Esophagus squamous epithelium (tissue), 5 donors: ENCODE measurements around the gene SEMA4D. TPM values are rescaled to one million over a fixed set of nuclear protein-coding genes. Genes with fewer than 3 reads are reported as not detected.

Experiments used
- DNase-seq: peaks from one replicate; lab custom pipeline; 2025; lab: John Stamatoyannopoulos, UW
- H3K27ac ChIP-seq, 4 donors: fragments of 200-600 bp; sonication (generic); one replicate each; pipeline ENCODE4 v1.5.1; 2016 to 2019; ENCODE audit warnings: mild to moderate bottlenecking in 1 of 4
- H3K27me3 ChIP-seq, 4 donors: fragments of 200-600 bp; sonication (generic); 1 replicate in 3 of 4; 2 replicates in 1 of 4; pipeline versions ENCODE4 v1.5.1 to v1.6.0; 2017 to 2021; ENCODE audit warnings: antibody characterized with exemption in 1 of 4
- H3K36me3 ChIP-seq, 3 donors: fragments of 200-600 bp; sonication (generic); one replicate each; pipeline ENCODE4 v1.5.1; 2016 to 2019
- H3K4me1 ChIP-seq, 3 donors: fragments of 200-600 bp; sonication (generic); one replicate each; pipeline ENCODE4 v1.5.1; 2017 to 2019
- H3K4me3 ChIP-seq, 4 donors: fragments of 200-600 bp; sonication (generic); 1 replicate in 3 of 4; 2 replicates in 1 of 4; pipeline ENCODE4 v1.5.1; 2016 to 2019; ENCODE audit warnings: mild to moderate bottlenecking in 2 of 4, moderate library complexity in 1 of 4
- H3K9me3 ChIP-seq, 3 donors: fragments of 200-600 bp; sonication (generic); one replicate each; pipeline ENCODE4 v1.5.1; 2016 to 2019
- POLR2A ChIP-seq, 4 donors: fragments of 450-650 bp; IDR thresholded peaks; one replicate each; pipeline ENCODE4 v1.6.1; 2017; ENCODE audit warnings: antibody characterized with exemption in 4 of 4, mild to moderate bottlenecking in 4 of 4, moderate library complexity in 3 of 4
- WGBS, 2 donors: methylation state at CpG; one replicate each; pipeline ENCODE4 v1.1.5; 2018; 5-methylcytosine and 5-hydroxymethylcytosine counted together
- intact Hi-C: fragments of 100-400 bp; cut with DNase I; formaldehyde crosslinking; loops from one replicate; pipeline ENCODE4 v1.15.0; 2022
- total RNA-seq, 4 donors: library from RNA; depleted of rRNA; stranded (reverse); fragments of >200 nt; gene quantifications; one replicate each; pipeline ENCODE4 v1.1.0, GENCODE V29; 2016
- TF ChIP-seq, protein P1 (sequence below), 6 experiments: fragments of 450-650 bp in 4 of 6; fragments of 200-600 bp in 2 of 6; sonication (generic) in 2 of 6; IDR thresholded peaks; one replicate each; pipeline ENCODE4 v1.5.1; 2016 to 2019; ENCODE audit warnings: antibody characterized with exemption in 6 of 6, mild to moderate bottlenecking in 4 of 6, moderate library complexity in 4 of 6
- donor health status: DM: yes; HTN: yes; CAD: no.

The SEMA4D gene
- total RNA-seq, 4 donors from 2014 or later, result 12.8 to 52.0 (median 20.5) TPM

DNA sequence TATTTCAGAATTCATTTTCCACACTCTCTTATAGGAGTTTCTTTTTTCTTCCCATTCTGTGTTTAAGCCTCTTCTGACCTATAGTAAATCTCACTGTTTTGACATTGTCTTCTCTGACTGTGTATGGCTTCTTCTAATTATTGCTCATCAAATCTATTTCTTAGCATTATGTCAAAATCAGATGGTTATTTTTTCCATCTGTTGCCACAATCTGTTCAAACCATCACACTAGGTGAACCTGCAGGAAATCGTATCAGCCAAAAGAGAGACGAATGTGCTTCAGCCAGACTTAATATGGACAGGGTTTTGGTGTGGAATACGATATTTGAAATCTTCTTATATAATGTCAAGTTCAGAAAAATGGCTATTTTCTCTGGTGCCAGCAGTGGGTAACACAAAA is 15.9 kb upstream of the SEMA4D start:
- Histone ChIP-seq H3K4me1 (peaks cover 1 to 13% (median 2%) of the 10 kb centered on the region in 3 donors), H3K9me3 (no peaks in the 10 kb centered on the region), H3K36me3 (no peaks in the 10 kb centered on the region), H3K27me3 (peaks cover 0 to 6% (median 0%) of the 10 kb centered on the region in 4 donors), H3K27ac (no peak overlapping the region), H3K4me3 (no peak overlapping the region)
- intact Hi-C loops, result no loop called here
- 76 to 93% methylated on average over 3 of the region's 3 CpGs for WGBS, 2 donors
- no peak for DNase-seq
- TF ChIP-seq, protein P1, sequence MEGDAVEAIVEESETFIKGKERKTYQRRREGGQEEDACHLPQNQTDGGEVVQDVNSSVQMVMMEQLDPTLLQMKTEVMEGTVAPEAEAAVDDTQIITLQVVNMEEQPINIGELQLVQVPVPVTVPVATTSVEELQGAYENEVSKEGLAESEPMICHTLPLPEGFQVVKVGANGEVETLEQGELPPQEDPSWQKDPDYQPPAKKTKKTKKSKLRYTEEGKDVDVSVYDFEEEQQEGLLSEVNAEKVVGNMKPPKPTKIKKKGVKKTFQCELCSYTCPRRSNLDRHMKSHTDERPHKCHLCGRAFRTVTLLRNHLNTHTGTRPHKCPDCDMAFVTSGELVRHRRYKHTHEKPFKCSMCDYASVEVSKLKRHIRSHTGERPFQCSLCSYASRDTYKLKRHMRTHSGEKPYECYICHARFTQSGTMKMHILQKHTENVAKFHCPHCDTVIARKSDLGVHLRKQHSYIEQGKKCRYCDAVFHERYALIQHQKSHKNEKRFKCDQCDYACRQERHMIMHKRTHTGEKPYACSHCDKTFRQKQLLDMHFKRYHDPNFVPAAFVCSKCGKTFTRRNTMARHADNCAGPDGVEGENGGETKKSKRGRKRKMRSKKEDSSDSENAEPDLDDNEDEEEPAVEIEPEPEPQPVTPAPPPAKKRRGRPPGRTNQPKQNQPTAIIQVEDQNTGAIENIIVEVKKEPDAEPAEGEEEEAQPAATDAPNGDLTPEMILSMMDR (IDR thresholded peaks at IDR 0.05), result no peak
- TF ChIP-seq POLR2A (IDR thresholded peaks at IDR 0.05), result no peak

DNA sequence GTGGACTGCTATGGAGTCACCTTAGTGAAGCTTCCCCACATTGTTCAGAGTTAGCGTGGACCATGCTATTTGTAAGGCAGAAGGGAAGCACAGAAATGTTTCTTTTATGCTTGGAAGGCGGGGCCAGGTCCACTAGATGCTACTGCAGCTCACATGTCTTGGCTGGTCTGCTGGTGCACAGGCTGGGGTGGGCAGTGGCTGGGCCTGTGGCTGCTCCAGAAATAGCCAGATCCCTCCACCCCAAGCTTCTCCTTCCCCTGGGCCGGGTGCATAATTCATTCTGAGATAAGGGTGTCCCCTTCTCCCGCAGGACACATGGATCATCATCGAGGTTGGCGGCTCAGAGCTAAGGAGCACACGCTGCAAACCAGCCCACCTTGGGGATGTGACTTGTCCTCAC is 14.5 kb upstream of the SEMA4D start:
- Histone ChIP-seq H3K36me3 (no peaks in the 10 kb centered on the region), H3K27ac (no peak overlapping the region), H3K4me1 (peaks cover 0 to 12% (median 0%) of the 10 kb centered on the region in 3 donors), H3K9me3 (no peaks in the 10 kb centered on the region), H3K27me3 (peaks cover 0 to 6% (median 0%) of the 10 kb centered on the region in 4 donors), H3K4me3 (no peak overlapping the region)
- intact Hi-C loops, result no loop called here
- 80 to 95% methylated on average over 1 to 3 of the region's 7 CpGs for WGBS, 2 donors
- DNase-seq, result no peak
- TF ChIP-seq, protein P1 (IDR thresholded peaks at IDR 0.05), result no peak
- TF ChIP-seq POLR2A (IDR thresholded peaks at IDR 0.05), result no peak

DNA sequence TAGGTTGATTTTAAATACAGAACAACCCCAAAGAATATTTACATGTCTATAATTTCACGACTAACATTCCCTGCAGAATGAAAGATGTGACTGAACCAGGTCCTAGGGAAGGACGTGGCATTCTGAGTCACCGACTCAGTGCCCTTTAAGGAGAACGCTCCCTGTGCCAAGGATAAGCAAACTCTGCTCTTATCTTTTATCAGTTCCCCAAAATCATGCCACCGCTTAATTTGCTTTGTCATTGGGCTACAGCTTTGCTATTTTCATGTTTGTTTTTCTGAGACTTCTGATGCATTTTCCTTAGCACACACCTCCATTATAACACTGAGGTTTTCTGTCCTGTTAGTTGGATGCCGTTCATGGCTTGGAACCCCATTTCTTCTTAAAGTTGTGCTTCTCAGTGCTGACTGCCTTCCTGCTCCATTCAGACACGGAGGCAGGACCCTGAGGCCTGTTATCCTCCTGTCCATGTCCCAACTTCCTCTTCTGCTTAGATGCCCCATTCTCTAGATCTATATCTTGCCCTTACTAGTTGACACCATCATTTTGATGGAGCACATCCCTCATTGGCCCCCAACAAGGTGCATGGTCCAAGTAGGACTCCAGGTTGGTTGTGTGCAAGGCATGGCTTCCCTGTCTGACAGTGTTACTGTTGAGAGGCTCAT is 11.2 kb upstream of the SEMA4D start:
- intact Hi-C loops, result no loop called here
- no peak for TF ChIP-seq POLR2A (IDR thresholded peaks at IDR 0.05)
- TF ChIP-seq, protein P1 (IDR thresholded peaks at IDR 0.05), result no peak
- Histone ChIP-seq H3K9me3 (no peaks in the 10 kb centered on the region), H3K4me3 (no peak overlapping the region), H3K27ac (no peak overlapping the region), H3K36me3 (no peaks in the 10 kb centered on the region), H3K4me1 (peaks cover 0 to 18% (median 0%) of the 10 kb centered on the region in 3 donors), H3K27me3 (peaks cover 0 to 6% (median 0%) of the 10 kb centered on the region in 4 donors)
- no peak for DNase-seq
- 76 to 80% methylated on average over 7 of the region's 7 CpGs for WGBS, 2 donors

DNA sequence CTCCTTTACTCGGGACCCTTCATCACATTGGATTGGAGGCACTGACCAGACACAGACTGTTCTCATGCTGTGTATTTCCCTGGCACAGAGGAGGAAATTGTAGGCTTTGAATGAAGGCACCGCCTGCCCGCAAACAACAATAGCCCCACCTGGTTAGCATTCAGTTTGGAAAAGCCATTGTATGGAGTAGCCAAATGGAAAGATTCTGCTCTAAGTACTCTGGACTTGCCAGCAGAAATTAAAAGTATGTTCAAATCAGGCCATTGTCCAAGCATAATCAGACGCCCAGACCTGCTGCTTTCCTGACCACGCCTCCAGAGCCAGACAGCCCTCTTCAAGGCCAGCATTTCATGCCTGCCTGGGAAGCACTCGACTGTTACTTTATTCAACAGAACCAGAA is 8.0 kb upstream of the SEMA4D start:
- Histone ChIP-seq H3K4me1 (peaks cover 0 to 18% (median 0%) of the 10 kb centered on the region in 3 donors), H3K27ac (no peak overlapping the region), H3K4me3 (no peak overlapping the region), H3K36me3 (no peaks in the 10 kb centered on the region), H3K27me3 (no peaks in the 10 kb centered on the region), H3K9me3 (no peaks in the 10 kb centered on the region)
- WGBS, 2 donors, result 30 to 57% methylated on average over 3 to 5 of the region's 6 CpGs
- intact Hi-C loops, result no loop called here
- no peak for TF ChIP-seq POLR2A (IDR thresholded peaks at IDR 0.05)
- TF ChIP-seq, protein P1 (IDR thresholded peaks at IDR 0.05), result no peak
- DNase-seq, result no peak

DNA sequence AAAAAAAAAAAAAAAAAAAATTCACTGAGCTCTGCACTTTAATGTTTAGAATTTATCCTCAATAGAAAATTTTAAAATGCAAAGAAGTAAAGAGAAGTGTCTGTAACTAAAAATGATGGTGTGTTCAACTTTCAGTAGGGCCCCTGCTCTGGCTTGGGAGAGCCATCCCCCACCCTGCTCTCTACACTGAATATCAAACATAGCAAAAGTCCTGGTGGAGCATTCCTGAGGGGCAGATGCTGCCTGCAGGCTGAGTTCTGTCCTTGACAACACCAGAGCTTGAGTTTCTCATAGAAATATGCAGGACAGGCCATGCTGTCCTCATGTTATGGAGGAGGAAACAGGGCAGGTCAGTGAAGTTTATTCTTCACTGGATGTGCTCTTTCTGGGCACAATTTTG is 7.1 kb upstream of the SEMA4D start:
- intact Hi-C loops, result no loop called here
- no peak overlapping the region for H3K4me3 ChIP-seq
- no peaks in the 10 kb centered on the region for H3K9me3 ChIP-seq
- no peaks in the 10 kb centered on the region for H3K36me3 ChIP-seq
- no peak overlapping the region for H3K27ac ChIP-seq
- peaks cover 0 to 18% (median 0%) of the 10 kb centered on the region in 3 donors for H3K4me1 ChIP-seq
- TF ChIP-seq POLR2A (IDR thresholded peaks at IDR 0.05), result no peak
- TF ChIP-seq, protein P1 (IDR thresholded peaks at IDR 0.05), result no peak
- no peak for DNase-seq
- no peaks in the 10 kb centered on the region for H3K27me3 ChIP-seq
